Measurements from ENCODE around the gene PDSS2.

Gene PDSS2

GRCh38 chr6:107413966-107414645 lies 45.3 kb downstream of the PDSS2 start:
- DNase-seq = no peak
- H3K27ac Mint-ChIP-seq = no peak overlapping the region
- no peak for TF ChIP-seq CTCF (IDR thresholded peaks at IDR 0.05)
- H3K9me3 Mint-ChIP-seq = no peaks in the 10 kb centered on the region
- no peaks in the 10 kb centered on the region for H3K4me1 Mint-ChIP-seq
- H3K27me3 Mint-ChIP-seq (ENCODE audit: low read depth, poor library complexity) = peaks cover 3% of the 10 kb centered on the region
- H3K4me3 Mint-ChIP-seq = no peak overlapping the region
- no peaks in the 10 kb centered on the region for H3K36me3 Mint-ChIP-seq (ENCODE audit: low read depth)

- no peak for TF ChIP-seq CTCF (IDR thresholded peaks at IDR 0.05)
- no peak overlapping the region for H3K27ac Mint-ChIP-seq
- H3K4me1 Mint-ChIP-seq = no peaks in the 10 kb centered on the region
- peaks cover 3% of the 10 kb centered on the region for H3K27me3 Mint-ChIP-seq (ENCODE audit: low read depth, poor library complexity)
- peaks cover 9% of the 10 kb centered on the region for H3K36me3 Mint-ChIP-seq (ENCODE audit: low read depth)
- no peak overlapping the region for H3K4me3 Mint-ChIP-seq
- peaks cover under 1% of the 10 kb centered on the region for H3K9me3 Mint-ChIP-seq
- no peak for DNase-seq
These were observed 48.2 kb downstream of the PDSS2 start for GRCh38 chr6:107411161-107411560.

GRCh38 chr6:107409942-107410341 lies 49.4 kb downstream of the PDSS2 start:
- no peak overlapping the region for H3K4me3 Mint-ChIP-seq

GRCh38 chr6:107408714-107409113 lies 50.6 kb downstream of the PDSS2 start:
- Mint-ChIP-seq H3K9me3 (peaks cover 22% of the 10 kb centered on the region), H3K27me3 (ENCODE audit: low read depth, poor library complexity) (peaks cover 3% of the 10 kb centered on the region), H3K4me3 (no peak overlapping the region), H3K27ac (no peak overlapping the region), H3K36me3 (ENCODE audit: low read depth) (peaks cover 30% of the 10 kb centered on the region), H3K4me1 (no peaks in the 10 kb centered on the region)
- DNase-seq = no peak
- no peak for TF ChIP-seq CTCF (IDR thresholded peaks at IDR 0.05)

More at GRCh38 chr6:107409942-107410341, 49.4 kb downstream of the PDSS2 start:
- H3K36me3 Mint-ChIP-seq (ENCODE audit: low read depth) = peaks cover 18% of the 10 kb centered on the region
- TF ChIP-seq CTCF (IDR thresholded peaks at IDR 0.05) = no peak
- H3K27ac Mint-ChIP-seq = no peak overlapping the region
- no peaks in the 10 kb centered on the region for H3K4me1 Mint-ChIP-seq
- H3K9me3 Mint-ChIP-seq = peaks cover 10% of the 10 kb centered on the region
- H3K27me3 Mint-ChIP-seq (ENCODE audit: low read depth, poor library complexity) = peaks cover 3% of the 10 kb centered on the region
- no peak for DNase-seq

GRCh38 chr6:107405002-107405401 lies 54.4 kb downstream of the PDSS2 start:
- Mint-ChIP-seq H3K9me3 (peaks cover 57% of the 10 kb centered on the region), H3K4me3 (no peak overlapping the region), H3K36me3 (ENCODE audit: low read depth) (peaks cover 66% of the 10 kb centered on the region), H3K4me1 (peaks cover 2% of the 10 kb centered on the region), H3K27ac (no peak overlapping the region), H3K27me3 (ENCODE audit: low read depth, poor library complexity) (no peaks in the 10 kb centered on the region)
- no peak for TF ChIP-seq CTCF (IDR thresholded peaks at IDR 0.05)
- DNase-seq = no peak

GRCh38 chr6:107402533-107402932 lies 56.8 kb downstream of the PDSS2 start:
- Mint-ChIP-seq H3K36me3 (ENCODE audit: low read depth) (peaks cover 78% of the 10 kb centered on the region), H3K27ac (no peak overlapping the region), H3K4me3 (no peak overlapping the region), H3K9me3 (peaks cover 60% of the 10 kb centered on the region), H3K4me1 (peaks cover 4% of the 10 kb centered on the region), H3K27me3 (ENCODE audit: low read depth, poor library complexity) (no peaks in the 10 kb centered on the region)
- no peak for DNase-seq
- no peak for TF ChIP-seq CTCF (IDR thresholded peaks at IDR 0.05)
